H9 (cell line): ENCODE results near the gene DHDH. TPM values are rescaled to one million over a fixed set of nuclear protein-coding genes. Genes with fewer than 3 reads are reported as not detected.

Experiments used
- DNase-seq: peaks from one replicate; pipeline ENCODE4 v3.0.0-alpha.2; 2017
- H2AFZ ChIP-seq: one replicate; pipeline ENCODE4 v1.6.1; 2013; ENCODE audit warnings: mild to moderate bottlenecking, low read length, control low read depth, moderate library complexity
- H2AK5ac ChIP-seq: 2 replicates; pipeline ENCODE4 v1.6.1; 2013; ENCODE audit warnings: low read length, control low read depth, mixed read lengths; ENCODE audit not compliant: insufficient read length
- H2BK120ac ChIP-seq: one replicate; pipeline ENCODE4 v1.6.1; 2013; ENCODE audit warnings: low read depth, mild to moderate bottlenecking, low read length, control low read depth, inconsistent platforms; ENCODE audit not compliant: poor library complexity, severe bottlenecking
- H2BK12ac ChIP-seq: 2 replicates; pipeline ENCODE4 v1.6.1; 2013; ENCODE audit warnings: low read length, control low read depth, mixed read lengths, low read depth; ENCODE audit not compliant: insufficient read length
- H2BK15ac ChIP-seq: 2 replicates; pipeline ENCODE4 v1.6.1; 2013; ENCODE audit warnings: low read depth, low read length, control low read depth
- H2BK20ac ChIP-seq: one replicate; pipeline ENCODE4 v1.6.1; 2013; ENCODE audit warnings: low read depth, mild to moderate bottlenecking, low read length, control low read depth, inconsistent platforms; ENCODE audit not compliant: poor library complexity, severe bottlenecking
- H2BK5ac ChIP-seq: 2 replicates; pipeline ENCODE4 v1.6.1; 2013; ENCODE audit warnings: low read length, control low read depth, mixed read lengths; ENCODE audit not compliant: insufficient read length
- H3K14ac ChIP-seq: 2 replicates; pipeline ENCODE4 v1.6.1; 2013; ENCODE audit warnings: low read length, control low read depth; ENCODE audit not compliant: insufficient read depth
- H3K18ac ChIP-seq: 2 replicates; pipeline ENCODE4 v1.6.1; 2013; ENCODE audit warnings: low read depth, mild to moderate bottlenecking, mixed read lengths, low read length, control low read depth; ENCODE audit not compliant: insufficient read length
- H3K23ac ChIP-seq: 2 replicates; pipeline ENCODE4 v1.6.1; 2013; ENCODE audit warnings: low read length, control low read depth, mixed read lengths, low read depth; ENCODE audit not compliant: insufficient read length
- H3K23me2 ChIP-seq: 2 replicates; pipeline ENCODE4 v1.6.1; 2013; ENCODE audit warnings: low read depth, mild to moderate bottlenecking, mixed read lengths, low read length, control low read depth; ENCODE audit not compliant: insufficient read length, poor library complexity, severe bottlenecking
- H3K27ac ChIP-seq: 2 replicates; pipeline ENCODE4 v1.5.1; 2013; ENCODE audit warnings: low read length, control low read depth, mixed read lengths, low read depth; ENCODE audit not compliant: insufficient read length
- H3K27me3 ChIP-seq: 2 replicates; pipeline ENCODE4 v1.6.1; 2013; ENCODE audit warnings: low read length, control low read depth, inconsistent platforms; ENCODE audit not compliant: insufficient read depth
- H3K4ac ChIP-seq: 2 replicates; pipeline ENCODE4 v1.6.1; 2013; ENCODE audit warnings: low read depth, mild to moderate bottlenecking, control low read depth, inconsistent platforms, low read length, moderate library complexity
- H3K4me1 ChIP-seq: 2 replicates; pipeline ENCODE4 v1.6.1; 2013; ENCODE audit warnings: low read length, control low read depth, inconsistent platforms; ENCODE audit not compliant: insufficient read depth
- H3K4me2 ChIP-seq: 2 replicates; pipeline ENCODE4 v1.6.1; 2013; ENCODE audit warnings: low read length, control low read depth, mixed read lengths; ENCODE audit not compliant: insufficient read length, insufficient read depth
- H3K56ac ChIP-seq: 2 replicates; pipeline ENCODE4 v1.6.1; 2013; ENCODE audit warnings: low read depth, mild to moderate bottlenecking, mixed read lengths, low read length, control low read depth; ENCODE audit not compliant: insufficient read length
- H3K79me1 ChIP-seq: 2 replicates; pipeline ENCODE4 v1.6.1; 2013; ENCODE audit warnings: low read depth, mild to moderate bottlenecking, moderate library complexity, low read length, control low read depth, inconsistent platforms; ENCODE audit not compliant: insufficient read depth, poor library complexity, severe bottlenecking
- H3K79me2 ChIP-seq: 2 replicates; pipeline ENCODE4 v1.6.1; 2013; ENCODE audit warnings: low read length, control low read depth, inconsistent platforms; ENCODE audit not compliant: insufficient read depth
- H3K9ac ChIP-seq: 2 replicates; pipeline ENCODE4 v1.6.1; 2013; ENCODE audit warnings: low read length, control low read depth, mixed read lengths; ENCODE audit not compliant: insufficient read length; ENCODE audit errors: extremely low read depth
- H3K9me3 ChIP-seq: one replicate; pipeline ENCODE4 v1.6.1; 2013; ENCODE audit warnings: low read depth, low read length, inconsistent platforms; ENCODE audit not compliant: control insufficient read depth
- H3T11ph ChIP-seq: one replicate; pipeline ENCODE4 v1.6.1; 2013; ENCODE audit warnings: mild to moderate bottlenecking, low read length, control low read depth, inconsistent platforms
- H4K20me1 ChIP-seq: one replicate; pipeline ENCODE4 v1.6.1; 2013; ENCODE audit not compliant: control insufficient read depth, insufficient read length, insufficient read depth
- H4K5ac ChIP-seq: 2 replicates; pipeline ENCODE4 v1.6.1; 2013; ENCODE audit warnings: low read depth, mild to moderate bottlenecking, mixed read lengths, low read length, control low read depth; ENCODE audit not compliant: insufficient read length
- H4K8ac ChIP-seq: replicated peaks from 2 replicates; pipeline ENCODE4 v1.6.1; 2013; ENCODE audit warnings: low read length, control low read depth, mixed read lengths, low read depth; ENCODE audit not compliant: insufficient read length
- H4K91ac ChIP-seq: 2 replicates; pipeline ENCODE4 v1.6.1; 2013; ENCODE audit warnings: low read depth, mild to moderate bottlenecking, moderate library complexity, mixed read lengths, low read length, control low read depth; ENCODE audit not compliant: insufficient read length
- H3K27ac Mint-ChIP-seq, 3 experiments: 2 replicates in 2 of 3; 3 replicates in 1 of 3; pipeline ENCODE4 v1.8.0; 2020 to 2021; ENCODE audit warnings: mixed read lengths in 3 of 3, mild to moderate bottlenecking in 1 of 3, moderate library complexity in 1 of 3
- H3K27me3 Mint-ChIP-seq: 2 replicates; pipeline ENCODE4 v1.8.0; 2021; ENCODE audit warnings: low read depth, mild to moderate bottlenecking, moderate library complexity, mixed read lengths
- H3K36me3 Mint-ChIP-seq, 3 experiments: 2 replicates in 2 of 3; 3 replicates in 1 of 3; pipeline ENCODE4 v1.8.0; 2020 to 2021; ENCODE audit warnings: low read depth in 3 of 3, mixed read lengths in 3 of 3; ENCODE audit not compliant: insufficient read depth in 1 of 3
- H3K4me1 Mint-ChIP-seq, 2 experiments: 2 replicates each; pipeline ENCODE4 v1.8.0; 2020; ENCODE audit warnings: mixed read lengths in 2 of 2
- H3K4me3 Mint-ChIP-seq, 2 experiments: 2 replicates in 1 of 2; 3 replicates in 1 of 2; pipeline ENCODE4 v1.8.0; 2020 to 2021; ENCODE audit warnings: mild to moderate bottlenecking in 2 of 2, mixed read lengths in 2 of 2, moderate library complexity in 1 of 2
- H3K9me3 Mint-ChIP-seq, 2 experiments: 2 replicates in 1 of 2; 3 replicates in 1 of 2; pipeline ENCODE4 v1.8.0; 2020; ENCODE audit warnings: mild to moderate bottlenecking in 2 of 2, mixed read lengths in 2 of 2, moderate library complexity in 1 of 2
- CTCF ChIP-seq: fragments of 200-600 bp; sonication (generic); conservative IDR thresholded peaks from 3 replicates; pipeline ENCODE4 v1.8.0; 2021; ENCODE audit warnings: antibody characterized with exemption, mild to moderate bottlenecking
- WGBS: extraction: QIAGEN DNeasy Blood & Tissue Kit; methylation state at CpG from one replicate; pipeline ENCODE4 v1.1.7; 2013; ENCODE audit warnings: missing lambda C conversion rate, low lambda C conversion rate, mixed read lengths; ENCODE audit not compliant: insufficient read length; ENCODE audit errors: extremely low coverage; 5-methylcytosine and 5-hydroxymethylcytosine counted together
- total RNA-seq: library from RNA; stranded (reverse); gene quantifications from 2 replicates; pipeline ENCODE4 v1.2.1, GENCODE V29; 2021

Gene DHDH
- total RNA-seq, 1 experiment from 2014 or later: 2.0 TPM

- Histone ChIP-seq H3K14ac (no peak overlapping the region), H3K56ac (no peak overlapping the region), H2AK5ac (no peak overlapping the region), H4K91ac (no peak overlapping the region), H3K79me2 (no peaks in the 10 kb centered on the region), H3K23ac (no peak overlapping the region), H3T11ph (no peak overlapping the region), H3K27ac (no peak overlapping the region), H2BK120ac (no peak overlapping the region), H4K5ac (no peak overlapping the region), H2BK5ac (no peak overlapping the region), H3K79me1 (peaks cover 4% of the 10 kb centered on the region), H2BK20ac (no peak overlapping the region), H3K4me1 (no peaks in the 10 kb centered on the region), H3K18ac (no peak overlapping the region), H4K8ac (no peak overlapping the region), H3K4me2 (no peak overlapping the region), H3K4ac (no peak overlapping the region), H2AFZ (no peak overlapping the region), H3K9ac (no peak overlapping the region), H2BK12ac (no peak overlapping the region), H3K23me2 (peaks cover 8% of the 10 kb centered on the region), H3K27me3 (no peaks in the 10 kb centered on the region), H2BK15ac (no peak overlapping the region), H4K20me1 (no peaks in the 10 kb centered on the region), H3K9me3 (no peaks in the 10 kb centered on the region)
- peaks cover 16 to 29% (median 28%) of the 10 kb centered on the region in 3 experiments for H3K36me3 Mint-ChIP-seq
- H3K4me1 Mint-ChIP-seq: peaks cover 14 to 15% of the 10 kb centered on the region in 2 experiments
- H3K27ac Mint-ChIP-seq: no peak overlapping the region; a peak in 1 of 7 replicates
- no peaks in the 10 kb centered on the region; a peak in 1 of 5 replicates for H3K9me3 Mint-ChIP-seq
- no peak overlapping the region for H3K4me3 Mint-ChIP-seq
- WGBS: no CpG with 5 or more reads among the region's 4 CpGs
- no peak for TF ChIP-seq CTCF
- H3K27me3 Mint-ChIP-seq: peaks cover 10% of the 10 kb centered on the region
- no peak for DNase-seq
These were observed 19.6 kb downstream of the DHDH start for GRCh38 chr19:48953141-48953540.
